ENCODE measurements around the gene NMBR. TPM values are rescaled to one million over a fixed set of nuclear protein-coding genes. Genes with fewer than 3 reads are reported as not detected.

NMBR gene
- total RNA-seq, 3 donors from 2014 or later, result not detected

GRCh38 chr6:142187209-142187608, 40.3 kb upstream of the NMBR start:
- no peak overlapping the region for H3K4me3 ChIP-seq
- intact Hi-C loops (cut with DNase I, micrococcal nuclease), result no loop called here
- no peak for ATAC-seq
- no peaks in the 10 kb centered on the region for H3K36me3 ChIP-seq (ENCODE audit: low read depth)
- no peaks in the 10 kb centered on the region for H3K9me3 ChIP-seq
- TF ChIP-seq, protein P1, sequence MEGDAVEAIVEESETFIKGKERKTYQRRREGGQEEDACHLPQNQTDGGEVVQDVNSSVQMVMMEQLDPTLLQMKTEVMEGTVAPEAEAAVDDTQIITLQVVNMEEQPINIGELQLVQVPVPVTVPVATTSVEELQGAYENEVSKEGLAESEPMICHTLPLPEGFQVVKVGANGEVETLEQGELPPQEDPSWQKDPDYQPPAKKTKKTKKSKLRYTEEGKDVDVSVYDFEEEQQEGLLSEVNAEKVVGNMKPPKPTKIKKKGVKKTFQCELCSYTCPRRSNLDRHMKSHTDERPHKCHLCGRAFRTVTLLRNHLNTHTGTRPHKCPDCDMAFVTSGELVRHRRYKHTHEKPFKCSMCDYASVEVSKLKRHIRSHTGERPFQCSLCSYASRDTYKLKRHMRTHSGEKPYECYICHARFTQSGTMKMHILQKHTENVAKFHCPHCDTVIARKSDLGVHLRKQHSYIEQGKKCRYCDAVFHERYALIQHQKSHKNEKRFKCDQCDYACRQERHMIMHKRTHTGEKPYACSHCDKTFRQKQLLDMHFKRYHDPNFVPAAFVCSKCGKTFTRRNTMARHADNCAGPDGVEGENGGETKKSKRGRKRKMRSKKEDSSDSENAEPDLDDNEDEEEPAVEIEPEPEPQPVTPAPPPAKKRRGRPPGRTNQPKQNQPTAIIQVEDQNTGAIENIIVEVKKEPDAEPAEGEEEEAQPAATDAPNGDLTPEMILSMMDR (IDR thresholded peaks at IDR 0.05), result no peak
- no peaks in the 10 kb centered on the region for H3K4me1 ChIP-seq (ENCODE audit: low read depth)
- no peak for DNase-seq

DNA sequence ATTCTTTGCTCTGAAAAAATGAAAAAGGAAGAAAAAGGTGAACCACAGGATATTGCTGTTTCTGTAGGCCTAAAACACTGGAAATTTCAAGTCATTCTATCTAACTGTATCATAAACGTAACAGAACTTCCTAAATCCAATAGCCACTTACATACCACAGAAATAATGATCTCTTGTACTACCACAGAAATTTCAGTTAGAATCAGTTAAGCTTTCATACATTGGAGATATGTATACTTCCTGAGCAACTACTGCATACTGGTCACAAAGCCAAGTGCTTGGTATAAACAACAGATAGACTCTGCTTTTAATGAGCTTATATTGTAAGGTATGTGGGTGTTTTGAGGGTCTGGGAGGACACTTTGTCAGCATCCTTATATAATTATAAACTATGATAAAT, 38.7 kb upstream of the NMBR start:
- Histone ChIP-seq H3K4me3 (no peak overlapping the region), H3K9me3 (no peaks in the 10 kb centered on the region), H3K36me3 (ENCODE audit: low read depth) (no peaks in the 10 kb centered on the region), H3K4me1 (ENCODE audit: low read depth) (no peaks in the 10 kb centered on the region)
- DNase-seq (no peak), ATAC-seq (no peak)
- intact Hi-C loops (cut with DNase I, micrococcal nuclease), result no loop called here
- TF ChIP-seq, protein P1 (IDR thresholded peaks at IDR 0.05), result no peak

GRCh38 chr6:142184307-142184706, 37.4 kb upstream of the NMBR start:
- no peaks in the 10 kb centered on the region for H3K36me3 ChIP-seq (ENCODE audit: low read depth)
- ATAC-seq (no peak), DNase-seq (no peak)
- TF ChIP-seq, protein P1 (IDR thresholded peaks at IDR 0.05), result no peak
- H3K9me3 ChIP-seq, result no peaks in the 10 kb centered on the region
- H3K4me1 ChIP-seq (ENCODE audit: low read depth), result no peaks in the 10 kb centered on the region
- intact Hi-C loops (cut with DNase I, micrococcal nuclease), result no loop called here
- H3K4me3 ChIP-seq, result no peak overlapping the region

DNA sequence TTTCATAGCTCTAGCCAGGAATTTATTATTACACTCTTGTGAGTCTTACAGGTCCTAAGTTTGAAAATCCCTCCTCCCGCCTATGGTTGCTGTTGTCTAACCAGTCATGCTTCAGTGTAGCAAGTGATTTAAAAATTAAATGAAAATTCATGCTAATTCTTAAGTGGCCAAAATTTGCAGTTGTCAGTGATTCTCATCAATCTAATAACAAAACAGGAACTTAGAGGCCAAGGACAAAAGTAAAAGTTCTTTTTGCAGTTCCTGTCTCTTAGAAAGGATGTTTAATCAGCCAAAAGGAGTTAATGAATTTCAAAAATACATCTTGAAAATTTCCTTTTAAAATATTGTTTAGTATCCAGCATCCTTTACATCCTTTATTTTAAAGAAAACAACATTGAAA, 36.4 kb upstream of the NMBR start:
- Histone ChIP-seq H3K36me3 (ENCODE audit: low read depth) (no peaks in the 10 kb centered on the region), H3K9me3 (no peaks in the 10 kb centered on the region), H3K4me1 (ENCODE audit: low read depth) (no peaks in the 10 kb centered on the region), H3K4me3 (no peak overlapping the region)
- TF ChIP-seq, protein P1 (IDR thresholded peaks at IDR 0.05), result no peak
- intact Hi-C loops (cut with DNase I, micrococcal nuclease), result no loop called here
- ATAC-seq, result no peak
- DNase-seq, result no peak

- H3K9me3 ChIP-seq, result peaks cover 6% of the 10 kb centered on the region
- DNase-seq (no peak), ATAC-seq (no peak)
- H3K4me1 ChIP-seq (ENCODE audit: low read depth), result no peaks in the 10 kb centered on the region
- intact Hi-C loops (cut with DNase I, micrococcal nuclease), result no loop called here
- TF ChIP-seq, protein P1 (IDR thresholded peaks at IDR 0.05), result no peak
- H3K4me3 ChIP-seq, result no peak overlapping the region
- H3K36me3 ChIP-seq (ENCODE audit: low read depth), result no peaks in the 10 kb centered on the region
These were observed 35.1 kb upstream of the NMBR start for GRCh38 chr6:142182004-142182403.

DNA sequence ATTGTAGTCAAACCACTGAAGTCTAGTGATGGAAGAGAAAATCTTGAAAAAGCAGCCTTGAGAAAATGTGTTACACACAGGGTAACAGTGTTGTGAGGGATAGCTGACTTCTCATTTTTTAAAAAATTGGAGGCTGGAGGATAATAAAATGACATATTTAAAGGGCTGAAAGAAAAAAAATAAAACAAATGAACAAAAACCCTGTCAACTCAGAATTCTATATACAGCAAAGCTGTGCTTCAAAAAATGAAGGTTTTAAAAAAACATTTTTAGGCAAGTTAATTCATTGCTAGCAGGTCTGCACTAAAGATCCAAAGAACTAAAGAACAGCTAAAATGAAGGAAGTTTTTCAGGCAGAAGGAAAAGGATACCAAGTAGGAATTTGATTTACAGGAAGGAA, 31.2 kb upstream of the NMBR start:
- intact Hi-C loops (cut with DNase I, micrococcal nuclease), result no loop called here
- no peaks in the 10 kb centered on the region for H3K4me1 ChIP-seq (ENCODE audit: low read depth)
- no peak for ATAC-seq
- no peak for DNase-seq
- H3K9me3 ChIP-seq, result peaks cover 6% of the 10 kb centered on the region
- H3K36me3 ChIP-seq (ENCODE audit: low read depth), result no peaks in the 10 kb centered on the region
- no peak overlapping the region for H3K4me3 ChIP-seq
- TF ChIP-seq, protein P1 (IDR thresholded peaks at IDR 0.05), result no peak

Measured in mucosa of descending colon (tissue), 3 donors.